SKM-1 treated with dmso at 0.1 percent for 144 hours (cell line): ENCODE data around the gene CD74.

Source experiments
- DNase-seq: peaks from one replicate; lab custom pipeline; 2025; ENCODE audit not compliant: unreplicated experiment; lab: John Stamatoyannopoulos, UW

Gene CD74

GRCh38 chr5:150412319-150413175 is at the start of gene CD74:
TSS of gene CD74 (minus strand) at chr5:150412910. CDS start at chr5:150412749, 161 bp downstream.
- peak; percentile 79 for DNase-seq

DNA sequence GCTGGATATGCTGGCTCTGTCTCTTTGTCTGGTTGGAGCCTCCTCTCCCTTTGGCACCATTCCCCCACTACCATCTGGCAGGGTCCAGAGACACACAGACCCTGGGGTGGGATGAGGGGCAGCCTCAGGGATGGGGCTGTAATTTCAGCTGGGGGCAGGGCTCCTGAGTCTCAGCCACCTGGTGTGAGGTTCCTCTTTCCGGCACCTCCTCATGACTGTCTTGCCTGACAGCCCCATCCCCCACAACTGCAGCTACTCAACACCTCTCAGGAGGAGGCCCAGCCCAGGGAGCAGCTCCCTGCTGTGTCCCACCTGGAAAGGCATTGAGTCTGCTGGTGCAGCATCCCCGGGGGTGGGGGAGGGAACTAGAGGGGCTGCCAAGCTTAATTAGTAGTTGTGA is 48.5 kb upstream of the CD74 start:
- DNase-seq, result peak; percentile 24

GRCh38 chr5:150460781-150461180 is 48.1 kb upstream of the CD74 start:
- DNase-seq, result no peak

GRCh38 chr5:150458802-150459557 is 46.3 kb upstream of the CD74 start:
- peak; percentile 47 for DNase-seq

DNA sequence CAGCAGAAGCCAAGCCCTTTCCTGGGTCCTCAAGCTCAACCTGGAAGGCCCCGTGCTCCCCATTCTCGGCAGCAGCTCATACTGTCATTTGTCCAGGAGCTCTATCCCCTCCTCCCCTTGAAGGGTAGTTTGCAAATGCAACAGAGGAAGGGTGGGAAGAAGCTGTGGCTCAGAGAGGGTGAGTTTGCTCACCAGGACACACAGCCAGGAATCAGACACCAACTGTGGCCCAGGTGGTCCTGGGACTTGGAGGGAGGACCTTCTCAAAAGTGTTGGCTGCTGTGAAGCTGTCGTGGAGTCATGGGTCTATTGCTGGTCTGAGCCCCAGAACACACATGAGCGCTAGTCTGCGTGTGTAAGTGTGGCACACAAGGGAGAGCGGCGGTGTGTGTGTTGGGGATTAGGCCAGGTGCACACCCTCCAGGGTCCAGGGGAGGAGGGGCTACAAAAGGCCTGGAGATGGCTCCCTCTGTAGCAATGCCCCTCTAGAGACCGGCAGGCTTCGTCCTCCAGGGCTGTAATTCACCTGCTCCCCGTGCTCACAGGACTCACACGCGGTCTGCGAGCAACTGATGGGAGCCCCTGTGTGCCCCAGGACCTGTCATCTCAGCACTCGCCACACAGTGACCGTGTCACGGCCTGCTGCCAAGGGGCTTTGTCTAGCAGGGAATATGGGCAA is 45.0 kb upstream of the CD74 start:
- no peak for DNase-seq

DNA sequence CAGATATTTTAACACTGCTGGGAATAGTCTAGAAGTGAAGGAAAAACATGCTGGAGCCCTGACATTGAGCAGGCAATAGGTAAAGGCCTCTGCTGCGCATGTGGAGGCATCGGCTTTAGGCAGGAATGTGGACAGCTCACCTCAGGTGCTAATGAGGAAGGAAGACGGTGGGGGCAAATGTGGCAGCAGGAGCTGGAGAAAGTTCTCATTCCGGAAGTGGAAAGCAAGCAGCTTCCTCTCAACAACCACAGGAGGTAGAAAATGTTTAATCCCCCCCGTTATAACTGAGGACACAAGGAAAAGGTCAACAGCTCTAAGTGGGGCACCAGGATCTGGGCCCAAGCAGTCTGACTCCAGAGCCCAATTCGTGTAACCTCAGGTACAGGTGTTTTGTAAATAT is 44.4 kb upstream of the CD74 start:
- DNase-seq, result peak; percentile 28

DNA sequence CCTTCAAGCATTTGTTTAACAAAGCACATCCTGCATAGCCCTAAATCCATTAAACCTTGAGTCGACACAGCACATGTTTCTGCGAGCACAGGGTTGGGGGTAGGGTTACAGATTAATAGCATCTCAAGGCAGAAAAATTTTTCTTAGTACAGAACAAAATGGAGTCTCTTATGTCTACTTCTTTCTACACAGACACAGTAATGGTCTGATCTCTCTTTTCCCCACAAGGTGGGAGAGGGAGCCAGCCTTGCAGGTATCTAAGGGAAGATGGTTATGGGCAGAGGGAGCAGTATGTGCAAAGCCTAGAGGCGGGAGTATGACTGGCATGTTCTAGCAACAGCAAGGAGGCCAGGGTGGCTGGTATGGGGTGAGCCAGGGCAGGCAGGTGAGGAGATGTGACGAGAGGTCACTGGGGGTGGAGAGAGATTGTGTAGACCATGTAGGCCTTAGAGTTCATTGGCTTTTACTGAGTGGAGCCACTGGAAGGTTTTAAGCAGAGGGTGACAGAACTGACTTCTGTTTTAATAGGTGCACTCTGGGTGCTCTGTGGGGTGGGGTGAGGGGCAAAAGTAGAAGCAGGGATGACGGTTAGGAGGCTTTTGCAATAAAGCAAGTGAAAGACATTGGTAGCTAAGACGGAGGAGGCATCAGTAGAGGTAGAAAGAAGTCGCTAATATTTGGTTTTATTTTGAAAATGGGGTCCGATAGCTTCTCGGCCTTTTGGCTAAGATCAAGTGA is 42.0 kb upstream of the CD74 start:
- peak; percentile 66 for DNase-seq

- DNase-seq, result peak; percentile 66
Observed at GRCh38 chr5:150454027-150454426, 41.3 kb upstream of the CD74 start.

DNA sequence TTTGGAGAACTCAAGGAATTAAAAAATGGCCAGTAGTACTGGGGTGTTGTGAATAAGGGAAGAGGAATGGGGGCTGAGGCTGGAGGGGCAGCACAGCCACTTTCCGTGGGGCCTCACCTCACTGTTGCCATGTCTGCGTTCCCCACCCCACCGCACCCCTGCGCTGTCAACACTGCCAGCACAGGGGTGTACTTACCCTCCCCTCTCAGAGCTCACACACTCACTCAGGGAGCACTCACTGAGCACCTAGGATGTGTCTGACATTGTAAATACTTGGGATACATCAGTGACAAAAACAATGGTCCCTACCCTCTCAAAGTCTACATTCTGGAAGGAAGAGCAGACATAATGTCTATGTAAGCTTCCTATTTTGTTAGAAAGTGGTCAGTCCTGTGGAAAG is 40.2 kb upstream of the CD74 start:
- DNase-seq, result no peak

DNA sequence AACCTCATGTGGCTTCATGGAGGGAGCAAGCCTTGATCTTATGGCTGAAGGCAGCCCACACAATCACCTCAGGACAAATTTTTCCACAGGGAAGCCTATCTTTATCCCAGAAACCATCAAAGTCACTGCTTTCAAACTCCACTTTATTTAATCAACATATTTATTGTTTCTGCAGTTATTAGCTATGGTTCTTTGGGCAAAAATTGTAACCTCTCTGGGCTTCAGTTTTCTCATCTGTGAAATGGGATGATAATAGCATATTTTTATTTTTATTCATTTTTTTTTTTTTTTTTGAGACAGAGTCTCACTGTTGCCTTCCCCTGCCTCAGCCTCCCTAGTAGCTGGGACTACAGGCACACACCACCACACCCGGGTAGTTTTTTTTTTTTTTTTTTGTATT is 38.9 kb upstream of the CD74 start:
- DNase-seq, result no peak

DNA sequence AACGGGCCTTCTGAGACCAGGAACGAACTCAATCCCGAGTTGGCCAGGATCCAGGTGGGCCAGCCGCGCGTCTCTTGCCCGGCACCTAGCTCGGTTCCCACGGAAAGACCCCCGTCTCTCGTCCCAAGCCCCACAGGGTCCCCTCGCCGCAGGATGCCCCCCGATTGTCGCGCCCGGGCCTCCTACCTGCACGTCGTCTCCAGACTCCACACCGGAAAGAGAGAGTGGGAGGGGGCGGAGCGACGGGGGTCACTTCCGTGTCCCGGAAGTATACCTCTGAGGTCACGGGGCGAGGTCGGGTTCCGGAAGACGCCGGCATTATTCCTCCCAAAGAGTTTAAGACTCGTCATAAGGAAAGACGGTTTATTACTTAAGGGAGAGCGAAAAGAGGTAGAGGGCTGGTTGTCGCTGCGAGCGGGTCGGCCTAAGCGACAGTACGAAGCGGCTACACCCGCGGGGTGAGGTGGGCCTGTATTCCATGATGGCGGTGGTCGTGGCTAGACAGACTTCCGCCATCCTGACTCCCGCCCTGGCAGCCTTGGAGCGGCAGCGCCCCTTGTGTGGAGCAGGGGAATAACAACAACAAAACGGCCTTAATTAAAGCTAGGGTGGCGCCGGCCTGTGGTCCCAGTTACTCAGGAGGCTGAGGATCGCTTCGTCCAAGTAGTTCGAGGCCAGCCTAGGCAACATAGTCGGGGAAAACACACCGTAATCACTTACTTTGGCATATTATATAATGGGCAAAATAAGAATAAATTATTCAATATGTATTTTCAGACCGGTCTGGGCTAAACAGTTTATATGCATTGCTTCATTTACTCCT is 37.0 kb upstream of the CD74 start, which contains the start of gene RPS14:
TSS of gene RPS14 (minus strand) at position 223 of the 823 bp plus-strand sequence. CDS start 2,006 bp downstream, outside the sequence.
- peak; percentile 94 for DNase-seq

GRCh38 chr5:150448952-150449516 is 36.3 kb upstream of the CD74 start:
- peak; percentile 69 for DNase-seq

DNA sequence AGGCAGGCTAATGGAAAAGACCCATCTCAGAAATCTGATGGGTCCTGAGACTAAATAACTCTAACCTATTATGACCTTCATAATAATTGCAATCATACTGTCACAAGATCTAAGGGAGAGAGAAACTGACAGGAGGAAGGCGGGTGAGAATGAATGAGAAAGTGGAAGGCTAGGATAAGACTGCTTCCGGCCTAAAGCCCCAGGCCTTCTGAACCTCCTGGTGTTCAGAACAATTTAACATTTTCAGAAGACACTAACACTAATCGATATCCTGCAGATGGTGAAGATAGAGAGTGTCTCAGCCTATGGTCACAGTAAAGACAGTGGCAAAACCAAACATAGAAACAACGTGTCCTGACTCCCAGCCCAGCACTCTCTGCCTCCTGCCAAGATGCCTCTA is 35.6 kb upstream of the CD74 start:
- DNase-seq, result no peak

- DNase-seq, result no peak
Observed at GRCh38 chr5:150447188-150447587, 34.5 kb upstream of the CD74 start.

DNA sequence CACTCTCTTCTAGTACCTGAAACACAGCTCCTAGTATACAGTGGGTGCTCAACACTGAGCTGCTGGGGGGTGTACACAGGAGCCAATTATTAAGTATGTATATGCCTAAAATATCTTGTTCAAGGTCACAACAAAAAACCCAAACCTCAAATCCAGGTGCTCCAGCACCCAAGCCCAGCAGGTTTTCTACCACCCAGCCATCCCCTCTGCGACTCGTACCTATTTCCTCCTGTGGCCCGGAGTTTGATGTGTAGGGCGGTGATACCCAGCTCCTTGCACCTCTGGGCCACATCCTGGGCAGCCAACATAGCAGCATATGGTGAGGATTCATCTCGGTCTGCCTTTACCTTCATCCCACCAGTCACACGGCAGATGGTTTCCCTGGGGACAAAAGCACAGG is 33.9 kb upstream of the CD74 start:
- no peak for DNase-seq

GRCh38 chr5:150446088-150446487 is 33.4 kb upstream of the CD74 start:
- no peak for DNase-seq

- DNase-seq, result no peak
Observed at GRCh38 chr5:150444770-150445169, 32.1 kb upstream of the CD74 start.

DNA sequence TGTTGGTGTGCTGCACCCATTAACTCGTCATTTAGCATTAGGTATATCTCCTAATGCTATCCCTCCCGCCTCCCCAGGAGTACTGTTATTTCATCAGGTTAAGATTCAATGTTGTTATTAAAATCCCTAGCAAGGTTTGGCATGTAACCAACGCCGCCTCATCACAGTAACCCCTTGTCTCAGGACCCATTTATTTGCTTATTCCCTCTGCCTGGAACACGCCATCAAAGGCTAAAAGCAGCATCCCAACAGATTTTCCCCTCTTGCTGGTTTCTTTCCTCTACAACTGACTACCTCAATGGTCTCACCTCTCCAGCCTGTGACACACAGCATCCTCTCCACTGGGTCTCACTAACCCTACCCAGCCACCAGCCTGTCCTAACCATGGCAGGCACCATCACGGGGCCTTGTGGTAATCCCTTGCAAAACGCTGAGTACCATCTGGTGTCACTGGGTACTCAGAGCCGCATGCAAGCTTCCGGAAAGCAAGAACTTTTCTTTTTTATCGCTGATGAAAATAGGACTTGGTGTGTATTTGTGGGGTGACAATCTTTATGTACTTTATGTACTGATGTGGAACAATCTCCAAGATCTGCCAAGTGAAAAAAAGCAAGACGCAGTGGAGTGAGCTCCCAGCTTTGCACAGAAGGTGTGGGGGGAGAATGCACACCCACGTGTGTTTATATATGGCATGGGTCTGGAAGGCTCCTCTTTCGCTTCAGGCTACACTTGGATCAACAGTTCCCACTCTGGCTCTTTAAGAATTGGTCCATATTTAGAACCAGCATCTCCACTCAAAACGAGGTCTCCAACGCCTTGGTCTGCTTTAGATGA is 30.7 kb upstream of the CD74 start:
- no peak for DNase-seq

DNA sequence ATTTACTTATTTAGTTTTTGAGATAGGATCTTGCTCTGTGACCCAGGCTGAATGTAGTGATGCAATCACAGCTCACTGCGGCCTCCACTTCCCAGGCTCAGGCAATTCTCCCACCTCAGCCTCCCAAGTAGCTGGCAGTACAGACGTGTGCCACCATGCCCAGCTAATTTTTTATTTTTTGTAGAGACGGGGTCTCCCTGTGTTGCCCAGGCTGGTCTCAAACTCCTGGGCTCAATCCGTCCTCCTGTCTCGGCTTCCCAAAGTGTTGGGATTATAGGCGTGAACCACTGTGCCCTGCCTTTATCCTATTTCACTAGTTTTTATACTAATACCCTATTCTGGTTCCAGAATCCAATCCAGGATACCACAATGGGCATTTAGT is 30.0 kb upstream of the CD74 start:
- no peak for DNase-seq
